COLO668 (cell line): ENCODE results near the gene JAZF1.
"Not testable (repeated sequence)": the region's sequence is repeated elsewhere in the genome, so short reads cannot be mapped to it uniquely, and the experiment has no call there.

ENCODE experiments used
- DNase-seq: peaks from one replicate; lab custom pipeline; 2025; ENCODE audit not compliant: unreplicated experiment; lab: John Stamatoyannopoulos, UW

JAZF1 gene

DNA sequence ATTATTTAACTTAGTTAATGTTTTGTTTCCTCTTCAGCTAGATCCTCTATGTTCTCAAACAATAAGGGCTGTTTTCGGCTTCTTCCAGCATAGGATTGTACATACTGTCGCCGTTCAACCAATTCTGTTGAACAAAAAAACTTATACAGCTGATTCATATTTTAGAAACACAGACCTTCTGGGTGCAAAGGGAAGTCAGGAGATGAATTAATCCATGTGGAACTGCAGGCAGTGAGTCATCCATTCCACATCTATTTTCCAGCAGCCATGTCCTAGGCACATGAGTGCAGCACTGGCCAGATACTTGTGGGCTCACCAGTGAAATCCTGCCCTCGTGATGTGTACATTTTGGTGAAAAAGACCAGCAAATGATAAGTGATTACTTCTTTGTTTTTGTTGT lies 163.2 kb downstream of the JAZF1 start:
- DNase-seq = no peak

GRCh38 chr7:28016297-28016696 lies 164.3 kb downstream of the JAZF1 start:
- no peak for DNase-seq

DNA sequence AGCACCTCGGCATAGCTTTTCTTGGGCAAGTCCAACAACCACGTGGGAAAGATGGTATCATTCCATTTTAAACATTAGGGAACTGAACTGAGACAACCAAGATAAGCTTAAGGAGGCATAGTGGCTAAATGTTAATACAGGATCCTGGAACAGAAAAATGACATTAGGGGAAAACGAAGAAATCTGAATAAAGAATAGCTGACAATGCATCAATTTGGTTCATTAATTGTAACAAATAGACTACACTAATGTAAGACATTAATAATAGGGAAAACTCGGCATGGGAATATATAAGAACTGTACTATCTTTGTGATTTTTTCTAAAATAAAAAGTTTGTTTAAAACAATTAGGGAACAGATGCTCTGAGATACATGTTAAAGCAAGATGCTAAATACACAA lies 165.4 kb downstream of the JAZF1 start:
- DNase-seq = no peak

- not testable (repeated sequence) for DNase-seq
Observed at GRCh38 chr7:28014340-28014739, 166.3 kb downstream of the JAZF1 start.

DNA sequence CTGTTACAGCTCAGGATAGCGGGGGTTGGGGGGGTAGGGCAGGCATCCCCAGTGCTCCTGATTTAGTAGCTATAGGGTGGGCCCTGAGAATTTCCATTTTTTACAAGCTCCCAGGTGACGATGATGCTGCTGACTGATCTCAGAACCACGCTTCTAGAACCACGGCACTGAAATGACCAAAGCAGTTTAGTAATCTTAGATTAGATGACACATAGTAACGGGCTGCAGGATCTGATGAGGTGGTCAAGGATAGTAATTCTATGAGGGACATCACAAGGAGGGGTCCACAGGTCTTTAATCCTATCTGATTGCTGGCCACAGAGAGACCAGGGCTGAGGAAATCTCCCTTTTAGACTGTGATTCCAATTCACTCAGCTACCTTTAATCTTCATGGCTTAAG lies 167.2 kb downstream of the JAZF1 start:
- DNase-seq = no peak

DNA sequence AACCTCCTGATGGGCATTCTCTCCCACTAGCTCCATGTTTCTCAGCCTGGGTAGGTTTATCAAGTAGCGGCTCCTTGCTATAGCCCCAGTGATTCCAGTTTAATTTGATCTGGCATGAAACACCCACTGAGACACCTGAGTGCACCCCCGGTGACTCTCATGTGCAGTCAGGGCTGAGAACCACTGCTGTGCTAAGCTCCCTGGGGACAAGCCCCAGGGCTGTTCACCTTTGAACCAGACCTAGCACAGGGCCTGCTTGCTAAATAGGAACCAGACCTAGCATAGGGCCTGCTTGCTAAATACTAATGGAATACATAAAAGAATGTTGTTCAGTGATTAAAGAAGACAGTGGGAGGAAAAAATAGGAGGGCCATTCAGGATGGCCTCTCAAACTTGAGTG lies 167.6 kb downstream of the JAZF1 start:
- DNase-seq = no peak

- DNase-seq = no peak
Observed at GRCh38 chr7:28008911-28009310, 171.7 kb downstream of the JAZF1 start.

- no peak for DNase-seq
Observed at GRCh38 chr7:28008171-28008570, 172.4 kb downstream of the JAZF1 start.

GRCh38 chr7:28006491-28006890 lies 174.1 kb downstream of the JAZF1 start:
- no peak for DNase-seq

DNA sequence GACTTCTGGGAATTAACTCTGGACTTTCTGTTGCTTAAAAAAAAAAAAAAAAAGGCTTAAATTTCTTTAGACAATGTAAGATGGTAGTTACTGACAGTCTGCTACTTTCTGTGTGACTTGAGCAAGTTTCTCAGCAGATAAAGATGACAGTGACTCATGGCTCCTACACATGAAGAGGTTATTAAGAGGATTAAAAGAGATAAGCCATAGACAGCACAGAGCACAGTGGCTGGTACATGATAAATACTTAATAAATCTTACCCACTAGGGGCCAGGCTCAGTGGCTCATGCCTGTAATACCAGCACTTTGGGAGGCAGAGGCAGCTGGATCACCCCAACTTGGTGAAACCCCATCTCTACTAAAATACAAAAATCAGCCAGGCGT lies 174.8 kb downstream of the JAZF1 start:
- DNase-seq = no peak

DNA sequence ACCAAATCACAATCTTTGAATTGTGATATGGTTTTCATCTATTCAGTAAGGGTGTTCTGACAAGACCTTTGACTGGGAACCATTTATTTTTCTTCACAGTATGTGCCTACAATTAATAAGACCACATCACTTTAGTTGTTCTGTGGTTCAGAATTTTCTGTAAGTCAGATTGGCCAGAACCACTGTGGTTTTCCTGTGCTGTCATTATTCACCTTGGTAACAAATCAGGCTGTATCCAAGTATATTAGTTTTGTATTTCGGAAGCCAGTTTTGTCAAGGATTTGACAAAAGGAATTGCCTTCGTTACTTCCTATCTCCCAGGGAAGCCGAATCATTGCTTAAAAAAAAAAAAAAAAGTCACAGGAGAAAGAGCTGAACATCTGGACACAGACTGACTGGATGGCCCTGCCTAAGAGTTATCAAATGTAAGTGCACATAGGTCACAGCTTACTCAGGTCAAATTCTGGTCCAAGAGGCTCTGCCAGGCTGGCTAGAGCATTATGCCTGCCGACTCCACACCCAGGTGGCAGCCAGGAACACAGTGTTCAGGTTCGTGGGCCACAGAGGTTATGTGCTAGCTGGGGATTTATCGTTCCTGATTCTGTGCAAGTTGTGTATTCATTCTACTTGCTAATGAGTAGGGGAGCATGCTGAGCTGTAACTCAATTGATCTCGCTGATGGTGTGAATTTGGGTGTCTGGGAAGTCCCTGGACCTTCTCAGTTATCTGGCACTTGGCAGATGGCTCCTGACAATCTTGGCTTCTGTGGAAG lies 175.3 kb downstream of the JAZF1 start:
- DNase-seq = no peak

DNA sequence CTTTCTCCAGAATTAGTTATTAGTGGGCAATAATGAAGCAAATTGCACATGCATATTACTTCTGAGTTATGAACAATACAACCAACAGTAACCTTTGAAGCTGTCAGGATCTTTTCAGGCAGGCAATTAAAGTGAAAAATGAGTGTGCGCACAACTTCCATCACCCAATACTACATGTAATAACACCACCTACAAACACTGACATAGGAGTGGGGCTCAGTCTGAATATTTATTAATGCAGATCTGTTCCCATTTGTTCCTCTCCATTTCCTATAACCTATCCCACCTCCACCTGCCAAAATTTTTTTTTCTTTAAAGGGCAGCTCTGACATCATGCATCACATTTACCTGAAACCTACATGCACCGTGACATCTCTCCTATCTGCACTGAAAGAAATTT lies 177.2 kb downstream of the JAZF1 start:
- no peak for DNase-seq

DNA sequence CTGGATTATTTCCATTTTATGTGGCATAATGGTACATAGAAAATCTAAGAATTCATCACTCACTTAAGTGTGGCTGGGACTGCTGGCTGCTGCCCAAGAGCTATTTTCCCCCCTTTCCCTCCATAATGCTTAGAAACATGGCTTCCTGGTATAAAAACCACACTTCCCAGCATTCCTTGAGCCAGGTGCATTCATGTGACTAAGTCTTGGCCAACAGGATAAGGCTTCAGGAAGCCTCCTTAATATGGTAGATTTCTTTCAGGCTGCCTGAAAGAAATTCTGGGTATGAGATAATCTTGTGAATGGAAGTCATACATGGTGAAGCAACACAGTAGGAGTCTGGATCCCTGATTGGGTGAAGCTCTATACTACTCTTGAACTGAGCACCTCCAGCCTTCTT lies 178.0 kb downstream of the JAZF1 start:
- DNase-seq = no peak

GRCh38 chr7:28001896-28002295 lies 178.7 kb downstream of the JAZF1 start:
- DNase-seq = no peak

- no peak for DNase-seq
Observed at GRCh38 chr7:27999829-28000228, 180.8 kb downstream of the JAZF1 start.

- no peak for DNase-seq
Observed at GRCh38 chr7:27998382-27998781, 182.2 kb downstream of the JAZF1 start.

GRCh38 chr7:27997188-27997707 lies 183.3 kb downstream of the JAZF1 start:
- DNase-seq = no peak

- DNase-seq = no peak
Observed at GRCh38 chr7:27996141-27996540, 184.5 kb downstream of the JAZF1 start.

- DNase-seq = no peak
Observed at GRCh38 chr7:27995228-27995627, 185.4 kb downstream of the JAZF1 start.

DNA sequence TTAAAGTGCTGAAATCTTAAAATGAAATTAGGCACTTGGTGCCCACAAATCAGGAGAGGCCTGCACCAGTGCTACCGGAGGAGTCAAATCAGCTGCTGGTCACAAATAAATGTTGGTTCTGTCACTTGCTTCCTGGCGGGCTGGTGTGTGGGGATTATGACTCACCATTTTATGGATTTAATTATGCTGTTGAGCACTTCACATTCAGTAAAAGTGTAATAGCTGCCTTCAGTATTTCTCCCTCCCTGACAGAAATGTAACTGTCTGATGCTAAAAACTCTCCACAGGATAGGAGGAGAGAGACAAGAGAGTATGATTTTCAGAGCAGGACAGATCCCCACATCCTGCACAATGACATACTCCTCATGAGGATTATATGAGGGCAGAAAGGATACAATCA lies 186.0 kb downstream of the JAZF1 start:
- DNase-seq = peak; percentile 67

DNA sequence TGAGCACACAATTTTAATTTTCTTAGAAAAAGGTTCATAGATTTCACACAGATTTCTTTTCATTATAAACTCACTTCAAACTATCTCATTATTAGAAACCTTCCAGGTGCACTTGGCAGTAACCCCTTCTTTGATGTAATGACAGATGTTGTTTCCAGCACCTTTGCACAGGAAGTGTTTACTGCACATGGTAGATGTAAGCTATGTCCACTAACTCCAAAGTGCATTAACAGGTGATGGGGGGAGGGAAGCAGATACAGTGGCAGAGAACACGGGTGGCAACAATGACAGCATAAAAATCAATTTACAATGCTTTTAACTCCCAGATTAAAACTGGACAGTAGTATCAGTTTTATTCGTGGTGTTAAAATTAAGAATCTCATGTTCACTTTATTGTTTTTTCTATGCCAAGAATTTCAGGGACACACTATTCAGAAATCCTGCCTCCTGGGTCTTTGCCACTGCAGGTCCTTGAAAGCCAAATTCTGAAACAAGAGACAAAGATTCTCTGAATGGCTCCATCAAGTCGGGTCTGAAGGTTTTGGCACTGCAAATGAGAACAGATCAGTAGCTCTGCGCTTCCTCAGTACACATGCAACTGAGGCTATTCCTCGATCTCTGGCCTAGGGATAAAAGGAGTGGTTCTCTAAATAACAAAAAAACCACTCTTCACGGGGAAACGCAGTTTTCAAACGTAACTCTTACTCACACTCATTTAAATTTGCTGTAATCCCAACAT lies 187.7 kb downstream of the JAZF1 start:
- DNase-seq = peak; percentile 52

- no peak for DNase-seq
Observed at GRCh38 chr7:27992097-27992496, 188.5 kb downstream of the JAZF1 start.
